Liver (tissue), 9 donors: ENCODE results near the gene PDLIM7. TPM values are rescaled to one million over a fixed set of nuclear protein-coding genes. Genes with fewer than 3 reads are reported as not detected.

Source experiments
- DNase-seq: peaks from one replicate; pipeline ENCODE4 v3.0.0-alpha.2; 2017; ENCODE audit warnings: low spot score
- H3K27ac ChIP-seq, 2 donors: one replicate each; pipeline ENCODE4 v1.7.0; 2013; ENCODE audit warnings: inconsistent platforms in 2 of 2, low read length in 2 of 2, control low read depth in 1 of 2, low read depth in 1 of 2, mild to moderate bottlenecking in 1 of 2
- H3K27me3 ChIP-seq, 4 donors: one replicate each; pipeline versions ENCODE4 v1.6.1 to v1.7.0; 2013; ENCODE audit warnings: low read length in 3 of 4, inconsistent platforms in 1 of 4, mild to moderate bottlenecking in 1 of 4, moderate library complexity in 1 of 4; ENCODE audit not compliant: control insufficient read depth in 4 of 4, insufficient read depth in 4 of 4
- H3K36me3 ChIP-seq, 4 donors: one replicate each; pipeline versions ENCODE4 v1.6.1 to v1.7.0; 2013; ENCODE audit warnings: low read length in 3 of 4, mild to moderate bottlenecking in 3 of 4, low read depth in 1 of 4, moderate library complexity in 1 of 4; ENCODE audit not compliant: control insufficient read depth in 4 of 4, insufficient read depth in 3 of 4
- H3K4me1 ChIP-seq, 4 donors: one replicate each; pipeline versions ENCODE4 v1.6.1 to v1.7.0; 2013; ENCODE audit warnings: low read length in 3 of 4, mild to moderate bottlenecking in 3 of 4, moderate library complexity in 1 of 4; ENCODE audit not compliant: control insufficient read depth in 4 of 4, insufficient read depth in 4 of 4
- H3K4me3 ChIP-seq, 3 donors: one replicate each; pipeline versions ENCODE4 v1.6.1 to v1.7.0; 2013; ENCODE audit warnings: low read length in 3 of 3, control low read depth in 1 of 3, low read depth in 1 of 3, mild to moderate bottlenecking in 1 of 3
- H3K9ac ChIP-seq, 2 donors: one replicate each; pipeline ENCODE4 v1.7.0; 2013; ENCODE audit warnings: low read length in 2 of 2, mild to moderate bottlenecking in 2 of 2, moderate library complexity in 2 of 2, control low read depth in 1 of 2, low read depth in 1 of 2
- H3K9me3 ChIP-seq, 4 donors: one replicate each; pipeline versions ENCODE4 v1.6.1 to v1.7.0; 2013; ENCODE audit warnings: low read length in 3 of 4; ENCODE audit not compliant: control insufficient read depth in 4 of 4
- ATF3 ChIP-seq: IDR thresholded peaks from 2 replicates; pipeline ENCODE4 v1.6.1; 2016; ENCODE audit warnings: antibody characterized with exemption
- CTCF ChIP-seq: fragments of 150-350 bp; IDR thresholded peaks from 2 replicates; pipeline ENCODE4 v1.5.1; 2017; ENCODE audit warnings: improper control_type of control experiment, low read depth, low read length; ENCODE audit not compliant: missing input control
- FOXA1 ChIP-seq: IDR thresholded peaks from 2 replicates; pipeline ENCODE4 v1.6.1; 2016; ENCODE audit warnings: antibody characterized with exemption
- HNF4A ChIP-seq, 2 donors: conservative IDR thresholded peaks; 2 replicates each; pipeline ENCODE4 v1.6.1; 2016; ENCODE audit warnings: antibody characterized with exemption in 2 of 2, mild to moderate bottlenecking in 2 of 2
- JUND ChIP-seq, 2 donors: IDR thresholded peaks; 2 replicates each; pipeline ENCODE4 v1.6.1; 2016; ENCODE audit warnings: antibody characterized with exemption in 2 of 2
- NR2F2 ChIP-seq: IDR thresholded peaks from 2 replicates; pipeline ENCODE4 v1.6.1; 2016; ENCODE audit warnings: antibody characterized with exemption
- RAD21 ChIP-seq, 2 donors: IDR thresholded peaks; 2 replicates each; pipeline ENCODE4 v1.6.1; 2016; ENCODE audit warnings: antibody characterized with exemption in 2 of 2, mild to moderate bottlenecking in 2 of 2
- REST ChIP-seq: IDR thresholded peaks from 2 replicates; pipeline ENCODE4 v1.6.1; 2016; ENCODE audit warnings: antibody characterized with exemption, mild to moderate bottlenecking
- SP1 ChIP-seq: IDR thresholded peaks from 2 replicates; pipeline ENCODE4 v1.6.1; 2018; ENCODE audit warnings: antibody characterized with exemption, mild to moderate bottlenecking
- YY1 ChIP-seq: IDR thresholded peaks from 2 replicates; pipeline ENCODE4 v1.6.1; 2016; ENCODE audit warnings: antibody characterized with exemption, mild to moderate bottlenecking
- WGBS: extraction: QIAGEN DNeasy Blood & Tissue Kit; methylation state at CpG from one replicate; pipeline ENCODE4 v1.1.7; 2013; 5-methylcytosine and 5-hydroxymethylcytosine counted together
- polyA plus RNA-seq, 2 donors: library from polyadenylated mRNA; stranded (reverse) in 1 of 2; unstranded in 1 of 2; fragments of 200-250 nt in 1 of 2; fragments of >200 nt in 1 of 2; fragmentation: Nextera tagmentation in 1 of 2; extraction: Ambion mirVana in 1 of 2; gene quantifications; one replicate each; pipeline versions ENCODE4 v1.2.1 to v1.2.3, GENCODE V29; 2013 to 2015
- total RNA-seq, 2 donors: library from RNA; depleted of rRNA; stranded (reverse); fragments of >200 nt; gene quantifications; one replicate each; pipeline ENCODE4 v1.2.3, GENCODE V29; 2014
- donor health status: healthy.
- donor health status: healthy.
- donor health status: healthy.
- donor health status: healthy.
- donor health status: healthy.

The PDLIM7 gene
- total and polyA plus RNA-seq, 4 donors: 5.5 to 36.0 (median 8.5) TPM

GRCh38 chr5:177498013-177498787 lies 796 bp upstream of the PDLIM7 start:
- H3K4me1 ChIP-seq: peaks cover 0 to 20% (median 9%) of the 10 kb centered on the region in 4 donors
- peak; percentile 65 for DNase-seq
- peak overlapping the region; percentile 8 to 59 (median 23) for H3K4me3 ChIP-seq
- no peaks in the 10 kb centered on the region for H3K27me3 ChIP-seq
- peak overlapping the region in 1 of 2 donors; percentile 3 for H3K27ac ChIP-seq
- H3K9ac ChIP-seq: no peak overlapping the region
- H3K9me3 ChIP-seq: no peaks in the 10 kb centered on the region
- TF ChIP-seq NR2F2: peak; percentile 40
- TF ChIP-seq REST: no peak
- no peak for TF ChIP-seq SP1
- H3K36me3 ChIP-seq: no peaks in the 10 kb centered on the region
- WGBS: 17% methylated on average over 48 of the region's 48 CpGs

GRCh38 chr5:177496727-177497291 lies 595 bp downstream of the PDLIM7 start:
- H3K9ac ChIP-seq: no peak overlapping the region
- H3K4me3 ChIP-seq: peak overlapping the region; percentile 23 to 59 (median 29)
- no peaks in the 10 kb centered on the region for H3K36me3 ChIP-seq
- peak overlapping the region; percentile 64 to 69 for H3K27ac ChIP-seq
- 13% methylated on average over 29 of the region's 29 CpGs for WGBS
- no peak for DNase-seq
- H3K9me3 ChIP-seq: no peaks in the 10 kb centered on the region
- TF ChIP-seq YY1 (no peak), RAD21 (IDR thresholded peaks at IDR 0.05) (no peak), JUND (IDR thresholded peaks at IDR 0.05) (no peak), FOXA1 (no peak), ATF3 (no peak)
- H3K27me3 ChIP-seq: no peaks in the 10 kb centered on the region
- H3K4me1 ChIP-seq: peaks cover 0 to 20% (median 9%) of the 10 kb centered on the region in 4 donors

- H3K4me1 ChIP-seq: peaks cover 0 to 20% (median 9%) of the 10 kb centered on the region in 4 donors
Measured at GRCh38 chr5:177496070-177496726, 1.2 kb downstream of the PDLIM7 start.

More at GRCh38 chr5:177496070-177496726, 1.2 kb downstream of the PDLIM7 start:
- Histone ChIP-seq H3K4me3 (peak overlapping the region in 1 of 3 donors; percentile 59), H3K36me3 (no peaks in the 10 kb centered on the region), H3K9me3 (no peaks in the 10 kb centered on the region), H3K27ac (peak overlapping the region; percentile 13 to 58), H3K27me3 (no peaks in the 10 kb centered on the region), H3K9ac (no peak overlapping the region)
- no peak for TF ChIP-seq HNF4A (conservative IDR thresholded peaks at IDR 0.05)
- TF ChIP-seq CTCF: peak; percentile 2
- 57% methylated on average over 12 of the region's 12 CpGs for WGBS
- no peak for DNase-seq
